K562 (cell line): ENCODE data around the gene CAPZA1. TPM values are rescaled to one million over a fixed set of nuclear protein-coding genes. Genes with fewer than 3 reads are reported as not detected.

ENCODE experiments used
- ATF1 ChIP-seq, 2 experiments: fragments of 450-650 bp in 1 of 2; IDR thresholded peaks; 2 replicates each; pipeline ENCODE4 v1.6.1; 2016; ENCODE audit warnings: missing compliant biosample characterization in 1 of 2, missing genetic modification characterization in 1 of 2
- BCL6 ChIP-seq: fragments of 250-450 bp; sonication (Bioruptor Pico); IDR thresholded peaks from 2 replicates; pipeline ENCODE4 v1.4.0; 2020
- C11orf30 ChIP-seq: fragments of 450-650 bp; IDR thresholded peaks from 2 replicates; pipeline ENCODE4 v1.6.1; 2016; ENCODE audit warnings: low read depth, mild to moderate bottlenecking
- CAMTA2 ChIP-seq: fragments of 250-450 bp; sonication (Bioruptor Pico); conservative IDR thresholded peaks from 2 replicates; pipeline ENCODE4 v1.5.1; 2022
- CBFB ChIP-seq: sonication (generic); formaldehyde crosslinking; IDR thresholded peaks from 2 replicates; pipeline ENCODE4 v1.4.0; 2020; ENCODE audit warnings: mild to moderate bottlenecking, missing genetic modification reagents
- CBX1 ChIP-seq: sonication (generic); IDR thresholded peaks from 2 replicates; pipeline ENCODE4 v1.6.1; 2016; ENCODE audit warnings: antibody characterized with exemption, low read depth, mild to moderate bottlenecking
- DEAF1 ChIP-seq: fragments of 450-650 bp; formaldehyde crosslinking; IDR thresholded peaks from 2 replicates; pipeline ENCODE4 v1.4.0; 2020; ENCODE audit warnings: mild to moderate bottlenecking, moderate library complexity
- FOXJ3 ChIP-seq: sonication (generic); formaldehyde crosslinking; IDR thresholded peaks from 2 replicates; pipeline ENCODE4 v1.4.0; 2020; ENCODE audit warnings: mild to moderate bottlenecking, missing genetic modification reagents
- FOXO4 ChIP-seq: fragments of 450-650 bp; formaldehyde crosslinking; IDR thresholded peaks from 2 replicates; pipeline ENCODE4 v1.4.0; 2020; ENCODE audit warnings: mild to moderate bottlenecking, moderate library complexity
- GABPA ChIP-seq: fragments of 200-800 bp; sonication (Bioruptor generic); conservative IDR thresholded peaks from 2 replicates; pipeline ENCODE4 v1.6.1; 2016; ENCODE audit warnings: low read depth, missing genetic modification characterization, missing compliant biosample characterization
- HMG20B ChIP-seq: fragments of 250-450 bp; sonication (Bioruptor Pico); IDR thresholded peaks from 2 replicates; pipeline ENCODE4 v1.5.0; 2021; ENCODE audit warnings: mild to moderate bottlenecking
- KDM4B ChIP-seq, 2 experiments: fragments of 450-650 bp in 1 of 2; sonication (generic) in 1 of 2; IDR thresholded peaks; 2 replicates each; pipeline ENCODE4 v1.6.1; 2016 to 2017; ENCODE audit warnings: borderline replicate concordance in 2 of 2, antibody characterized with exemption in 1 of 2, low read depth in 1 of 2, mild to moderate bottlenecking in 1 of 2
- MAFK ChIP-seq: IDR thresholded peaks from 2 replicates; pipeline ENCODE4 v1.6.1; 2011; ENCODE audit warnings: low read length, improper control_type of control experiment
- MXI1 ChIP-seq: IDR thresholded peaks from 2 replicates; pipeline ENCODE4 v1.6.1; 2011; ENCODE audit warnings: low read depth, mild to moderate bottlenecking, improper control_type of control experiment, low read length
- NFIX ChIP-seq: fragments of 250-450 bp; sonication (Bioruptor Pico); IDR thresholded peaks from 2 replicates; pipeline ENCODE4 v1.4.0; 2020; ENCODE audit warnings: low read depth, mild to moderate bottlenecking, moderate library complexity
- POLR3G ChIP-seq: IDR thresholded peaks from 2 replicates; pipeline ENCODE4 v1.6.1; 2011; ENCODE audit not compliant: insufficient read length, insufficient replicate concordance; ENCODE audit errors: extremely low read depth
- SMAD4 ChIP-seq: fragments of 250-450 bp; sonication (Bioruptor Pico); conservative IDR thresholded peaks from 2 replicates; pipeline ENCODE4 v1.8.0; 2021; ENCODE audit warnings: inconsistent platforms, mild to moderate bottlenecking, moderate library complexity
- TCF7L2 ChIP-seq: fragments of 150-350 bp; IDR thresholded peaks from 2 replicates; pipeline ENCODE4 v1.6.1; 2016; ENCODE audit warnings: low read depth, mild to moderate bottlenecking, low read length, moderate library complexity
- WHSC1 ChIP-seq: IDR thresholded peaks from one replicate; pipeline ENCODE4 v1.6.1; 2012; ENCODE audit warnings: low read length, control low read depth, inconsistent platforms
- ZBTB1 ChIP-seq: sonication (generic); formaldehyde crosslinking; IDR thresholded peaks from 2 replicates; pipeline ENCODE4 v1.8.1; 2023; ENCODE audit warnings: missing genetic modification reagents, low read depth, mild to moderate bottlenecking, borderline replicate concordance
- ZBTB17 ChIP-seq: fragments of 450-650 bp; formaldehyde crosslinking; IDR thresholded peaks from 2 replicates; pipeline ENCODE4 v1.4.0; 2020; ENCODE audit warnings: mild to moderate bottlenecking
- ZEB2 ChIP-seq: fragments of 450-650 bp; IDR thresholded peaks from 2 replicates; pipeline ENCODE4 v1.6.1; 2016
- ZNF133 ChIP-seq: fragments of 250-450 bp; sonication (Bioruptor Pico); IDR thresholded peaks from 2 replicates; pipeline ENCODE4 v1.4.0; 2020; ENCODE audit warnings: mild to moderate bottlenecking
- ZNF551 ChIP-seq: fragments of 250-450 bp; sonication (Bioruptor Pico); IDR thresholded peaks from 2 replicates; pipeline ENCODE4 v1.5.0; 2021; ENCODE audit warnings: mild to moderate bottlenecking, moderate library complexity
- ZNF561 ChIP-seq: fragments of 450-650 bp; formaldehyde crosslinking; conservative IDR thresholded peaks from 2 replicates; pipeline ENCODE4 v1.4.0; 2020; ENCODE audit warnings: mild to moderate bottlenecking, moderate library complexity
- ZNF589 ChIP-seq: fragments of 200-800 bp; sonication (Bioruptor generic); IDR thresholded peaks from 2 replicates; pipeline ENCODE4 v1.6.1; 2016; ENCODE audit warnings: low read depth, missing genetic modification characterization, missing compliant biosample characterization
- ZNF717 ChIP-seq: fragments of 250-450 bp; sonication (Bioruptor Pico); IDR thresholded peaks from 2 replicates; pipeline ENCODE4 v1.5.0; 2021
- ZNF77 ChIP-seq: fragments of 250-450 bp; sonication (Bioruptor Pico); IDR thresholded peaks from 2 replicates; pipeline ENCODE4 v1.5.0; 2020
- ZNF778 ChIP-seq: fragments of 450-650 bp; formaldehyde crosslinking; IDR thresholded peaks from 2 replicates; pipeline ENCODE4 v1.4.0; 2020; ENCODE audit warnings: mild to moderate bottlenecking, moderate library complexity
- polyA plus RNA-seq, 8 experiments: library from polyadenylated mRNA; depleted of rRNA in 4 of 8; stranded (reverse) in 5 of 8; unstranded in 3 of 8; fragments of >200 nt; fragmentation: Nextera tagmentation in 2 of 8; fragmentation: Illumina TruSeq in 1 of 8; extraction: Ambion mirVana in 2 of 8; extraction: Trizol in 1 of 8; gene quantifications; 2 replicates each; pipeline versions ENCODE4 v1.2.1 to v1.2.3, GENCODE V29; 2011 to 2014; ENCODE audit warnings: inconsistent platforms in 1 of 8, missing spikeins in 1 of 8
- total RNA-seq, 7 experiments: library from RNA; depleted of rRNA in 6 of 7; stranded (reverse); fragments of >200 nt in 6 of 7; fragmentation: Illumina TruSeq in 2 of 7; extraction: Trizol in 2 of 7; gene quantifications; 2 replicates each; pipeline versions ENCODE4 v1.2.1 to v1.2.3, GENCODE V29; 2011 to 2021; ENCODE audit warnings: low replicate concordance in 1 of 7

The CAPZA1 gene
- total and polyA plus RNA-seq, 9 of the 15 experiments (the other 6 are each of a cell fraction or from before 2014, with no cell fraction given): 237 to 1,020 (median 306) TPM

- TF ChIP-seq FOXO4 (CRISPR knock-in tag): 0 out of 2 replicates have a peak, but pooled peaks have one; percentile 47
- no peak for TF ChIP-seq ZNF778 (CRISPR knock-in tag)
- no peak for TF ChIP-seq SMAD4
- no peak for TF ChIP-seq ZBTB17 (CRISPR knock-in tag)
- no peak for TF ChIP-seq MAFK
- TF ChIP-seq MXI1: no peak
- no peak for TF ChIP-seq GABPA (tag)
- 0 out of 2 replicates have a peak, but pooled peaks have one; percentile 49 for TF ChIP-seq ZNF561 (CRISPR knock-in tag)
- no peak for TF ChIP-seq ZNF589 (CRISPR knock-in tag)
- no peak for TF ChIP-seq ATF1 (CRISPR knock-in tag; IDR thresholded peaks at IDR 0.05)
- TF ChIP-seq ATF1 (tag; IDR thresholded peaks at IDR 0.05): peak; percentile 39; the same call in 1 of the 2 replicates
- TF ChIP-seq POLR3G: no peak
- TF ChIP-seq WHSC1: no peak
- TF ChIP-seq ZBTB1 (CRISPR knock-in tag): no peak
- no peak for TF ChIP-seq NFIX
- TF ChIP-seq ZNF77 (CRISPR knock-in tag): no peak
- no peak for TF ChIP-seq CBFB (CRISPR knock-in tag)
- TF ChIP-seq CAMTA2: no peak
- TF ChIP-seq ZEB2: no peak
- TF ChIP-seq HMG20B: no peak; the same call in none of the 2 replicates
- TF ChIP-seq C11orf30: no peak
- TF ChIP-seq TCF7L2: no peak
- TF ChIP-seq ZNF133: no peak; the same call in 1 of the 2 replicates
- TF ChIP-seq FOXJ3 (CRISPR knock-in tag): no peak
- TF ChIP-seq DEAF1 (CRISPR knock-in tag): no peak
- TF ChIP-seq KDM4B (IDR thresholded peaks at IDR 0.05; ENCODE audit: borderline replicate concordance in 2 of 2, low read depth in 1 of 2): no peak
- peak; percentile 93; the same call in 1 of the 2 replicates for TF ChIP-seq CBX1
- peak; percentile 28; the same call in 1 of the 2 replicates for TF ChIP-seq BCL6 (CRISPR knock-in tag)
- TF ChIP-seq ZNF551 (CRISPR knock-in tag): peak; percentile 82
- no peak for TF ChIP-seq ZNF717 (CRISPR knock-in tag)
Measured at GRCh38 chr1:112673592-112674439, 54.2 kb downstream of the CAPZA1 start (continued).
